Measurements from ENCODE around the gene DOCK4.

DNA sequence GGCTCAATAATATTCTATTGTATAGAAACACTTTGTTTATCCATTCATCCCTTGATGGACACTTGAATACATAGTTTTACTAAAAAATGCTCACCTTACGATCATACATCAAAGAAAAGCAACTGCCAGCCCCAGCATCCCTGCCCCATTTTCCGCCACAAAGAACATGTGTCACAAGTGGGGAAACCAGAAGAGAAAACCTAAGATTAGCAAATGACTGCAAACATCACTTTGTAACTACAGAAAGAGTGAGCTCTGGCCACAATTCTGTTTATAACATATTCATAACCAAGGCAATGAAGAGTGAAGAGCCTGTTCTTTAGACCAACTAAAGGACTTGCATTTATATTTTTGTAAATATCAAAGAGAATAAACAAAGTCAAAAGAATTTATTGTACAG, 89.8 kb downstream of the DOCK4 start:
- TF ChIP-seq, protein P1, sequence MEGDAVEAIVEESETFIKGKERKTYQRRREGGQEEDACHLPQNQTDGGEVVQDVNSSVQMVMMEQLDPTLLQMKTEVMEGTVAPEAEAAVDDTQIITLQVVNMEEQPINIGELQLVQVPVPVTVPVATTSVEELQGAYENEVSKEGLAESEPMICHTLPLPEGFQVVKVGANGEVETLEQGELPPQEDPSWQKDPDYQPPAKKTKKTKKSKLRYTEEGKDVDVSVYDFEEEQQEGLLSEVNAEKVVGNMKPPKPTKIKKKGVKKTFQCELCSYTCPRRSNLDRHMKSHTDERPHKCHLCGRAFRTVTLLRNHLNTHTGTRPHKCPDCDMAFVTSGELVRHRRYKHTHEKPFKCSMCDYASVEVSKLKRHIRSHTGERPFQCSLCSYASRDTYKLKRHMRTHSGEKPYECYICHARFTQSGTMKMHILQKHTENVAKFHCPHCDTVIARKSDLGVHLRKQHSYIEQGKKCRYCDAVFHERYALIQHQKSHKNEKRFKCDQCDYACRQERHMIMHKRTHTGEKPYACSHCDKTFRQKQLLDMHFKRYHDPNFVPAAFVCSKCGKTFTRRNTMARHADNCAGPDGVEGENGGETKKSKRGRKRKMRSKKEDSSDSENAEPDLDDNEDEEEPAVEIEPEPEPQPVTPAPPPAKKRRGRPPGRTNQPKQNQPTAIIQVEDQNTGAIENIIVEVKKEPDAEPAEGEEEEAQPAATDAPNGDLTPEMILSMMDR (IDR thresholded peaks at IDR 0.05; ENCODE audit: control extremely low read depth in 1 of 3, insufficient read depth in 1 of 3, low read depth in 1 of 3, low read length in 3 of 3): no peak
- TF ChIP-seq CREB1 (IDR thresholded peaks at IDR 0.05) (no peak), SIX5 (IDR thresholded peaks at IDR 0.05; ENCODE audit: low read depth, low read length) (no peak), YY1 (IDR thresholded peaks at IDR 0.05; ENCODE audit: low read depth, low read length) (no peak), GTF2F1 (IDR thresholded peaks at IDR 0.05; ENCODE audit: borderline replicate concordance, low read depth, low read length) (no peak), SUZ12 (IDR thresholded peaks at IDR 0.05; ENCODE audit: low read length) (no peak), NANOG (IDR thresholded peaks at IDR 0.05; ENCODE audit: insufficient read depth, low read depth, low read length, poor library complexity, severe bottlenecking) (no peak), NRF1 (IDR thresholded peaks at IDR 0.05; ENCODE audit: low read depth, low read length) (no peak), SIN3A (conservative IDR thresholded peaks at IDR 0.05 in 1 of 2, IDR thresholded peaks at IDR 0.05 in 1 of 2; ENCODE audit: low read depth in 1 of 2, low read length in 2 of 2) (no peak), SP1 (IDR thresholded peaks at IDR 0.05; ENCODE audit: low read depth, low read length) (no peak)

Data from H1 (cell line).